T-helper 17 cell (primary cell): Measurements from ENCODE around the gene RALGDS. TPM values are rescaled to one million over a fixed set of nuclear protein-coding genes. Genes with fewer than 3 reads are reported as not detected.
"Not testable (repeated sequence)": the region's sequence is repeated elsewhere in the genome, so short reads cannot be mapped to it uniquely, and the experiment has no call there.

ENCODE experiments used
- ATAC-seq: fragments of 150-1000 bp; cut with Tn5 transposase; 2 replicates; pipeline ENCODE4 v1.10.0; 2021; ENCODE audit warnings: mild to moderate bottlenecking, moderate library complexity
- DNase-seq, 3 donors: peaks; one replicate each; pipeline versions ENCODE4 v3.0.0 to v3.0.0-alpha.2; 2020 to 2021
- H3K9me3 ChIP-seq: one replicate; pipeline ENCODE4 v1.7.0; 2013; ENCODE audit warnings: low read length, mild to moderate bottlenecking; ENCODE audit not compliant: control insufficient read depth, poor library complexity, severe bottlenecking
- H3K27ac Mint-ChIP-seq: one replicate; pipeline ENCODE4 v1.8.0; 2022; ENCODE audit warnings: mild to moderate bottlenecking, moderate library complexity, mixed read lengths
- H3K27me3 Mint-ChIP-seq: one replicate; pipeline ENCODE4 v1.8.0; 2022; ENCODE audit warnings: mixed read lengths
- H3K36me3 Mint-ChIP-seq: one replicate; pipeline ENCODE4 v1.8.0; 2022; ENCODE audit warnings: low read depth, mixed read lengths
- H3K4me1 Mint-ChIP-seq: one replicate; pipeline ENCODE4 v1.8.0; 2022; ENCODE audit warnings: mild to moderate bottlenecking, mixed read lengths
- H3K4me3 Mint-ChIP-seq: one replicate; pipeline ENCODE4 v1.8.0; 2022; ENCODE audit warnings: mild to moderate bottlenecking, moderate library complexity, mixed read lengths
- total RNA-seq, 4 donors: library from RNA in 2 of 4; stranded (reverse) in 2 of 4; gene quantifications; one replicate each; pipeline ENCODE4 v1.2.3 and lab custom pipeline; 2022 to 2026

RALGDS gene
- total RNA-seq, result 100 to 1,000 TPM; 150 to 236 TPM
- 63.0 to 86.2 reads per million in 2 donors for total RNA-seq (lab: John Stamatoyannopoulos, UW)

DNA sequence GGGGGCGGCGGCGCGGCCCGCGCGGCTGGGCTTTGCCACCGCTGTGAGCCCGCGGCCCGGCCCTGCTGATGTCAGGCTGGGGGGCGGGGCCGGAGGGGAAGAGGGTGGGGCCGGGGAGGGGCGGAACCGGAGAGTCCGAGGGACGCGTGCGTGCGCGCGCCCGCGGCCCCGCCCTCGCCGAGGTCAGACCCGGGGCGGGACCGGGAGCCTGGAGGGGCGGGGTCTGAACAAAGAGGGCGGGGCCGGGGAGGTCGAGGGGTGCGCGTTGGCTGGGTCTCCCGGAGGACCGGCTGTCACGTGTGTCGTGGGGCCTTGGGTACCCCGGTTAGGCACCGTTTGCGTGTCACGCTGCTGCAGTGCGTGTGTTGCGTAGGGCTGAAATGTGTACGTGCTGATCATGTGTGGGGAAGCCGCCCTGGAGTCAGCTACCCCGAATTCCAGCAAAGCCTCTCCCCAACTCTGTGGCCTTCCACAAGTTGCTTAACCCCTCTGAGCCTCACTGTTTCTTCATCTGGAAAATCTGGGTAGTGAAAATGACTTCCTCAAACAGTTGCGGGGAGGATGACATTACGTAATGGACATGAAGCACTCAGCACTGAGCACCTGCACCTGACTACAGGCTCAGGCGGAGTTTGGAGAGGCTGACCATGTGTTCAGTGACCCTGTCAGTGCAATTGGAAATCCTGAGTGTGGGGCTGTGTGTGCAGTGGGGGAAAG is at the start of gene RALGDS:
Gene RALGDS (minus strand): TSS at position 43 of the 717 bp plus-strand sequence. CDS start 86 bp downstream, outside the sequence.
- Mint-ChIP-seq H3K4me3 (peak within 1 kb of the TSS; percentile 82), H3K36me3 (peaks cover 6% of the 10 kb centered on the region), H3K4me1 (peaks cover 51% of the 10 kb centered on the region), H3K27me3 (no peaks in the 10 kb centered on the region), H3K27ac (peak within 1 kb of the TSS; percentile 100)
- ATAC-seq (peak; percentile 81), DNase-seq (peak; percentile 88 to 95 (median 92))
- H3K9me3 ChIP-seq, result no peaks in the 10 kb centered on the region

DNA sequence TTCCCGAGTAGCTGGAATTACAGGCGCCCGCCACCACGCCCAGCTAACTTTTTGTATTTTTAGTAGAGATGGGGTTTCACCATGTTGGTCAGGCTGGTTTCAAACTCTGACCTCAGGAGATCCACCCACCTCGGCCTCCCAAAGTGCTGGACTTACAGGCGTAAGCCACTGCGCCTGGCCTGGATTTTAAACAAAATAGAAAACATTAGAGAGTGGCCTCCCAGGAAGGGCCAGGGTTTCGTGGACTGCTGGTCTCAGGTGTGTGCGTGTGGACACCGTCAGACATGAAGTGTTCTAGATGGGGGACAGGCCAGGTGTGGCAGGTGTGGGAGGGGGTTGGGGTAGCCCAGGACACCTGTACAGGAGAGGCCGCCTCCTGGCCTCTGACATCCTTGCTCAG is 49.7 kb upstream of the RALGDS start:
- Mint-ChIP-seq H3K27me3 (peaks cover 6% of the 10 kb centered on the region), H3K4me3 (no peak overlapping the region), H3K36me3 (no peaks in the 10 kb centered on the region), H3K4me1 (no peaks in the 10 kb centered on the region), H3K27ac (no peak overlapping the region)
- H3K9me3 ChIP-seq, result no peaks in the 10 kb centered on the region
- no peak for DNase-seq
- ATAC-seq, result no peak

DNA sequence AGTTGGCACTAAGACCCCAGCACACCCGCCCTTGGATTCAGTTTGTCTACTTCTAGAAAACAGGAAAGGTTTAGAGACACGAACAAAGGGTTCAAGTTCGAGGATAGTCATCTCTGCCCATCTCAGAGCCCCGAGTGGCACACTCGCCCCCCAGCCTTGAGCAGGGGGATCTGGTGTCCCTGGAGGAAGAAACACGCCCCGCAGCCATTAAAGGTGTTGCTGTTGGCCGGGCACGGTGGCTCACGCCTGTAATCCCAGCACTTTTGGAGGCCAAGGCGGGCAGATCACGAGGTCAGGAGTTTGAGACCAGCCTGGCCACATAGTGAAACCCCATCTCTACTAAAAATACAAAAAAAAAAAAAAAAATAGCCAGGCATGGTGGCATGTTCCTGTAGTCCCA is 48.6 kb upstream of the RALGDS start:
- not testable (repeated sequence) for H3K27ac Mint-ChIP-seq, ATAC-seq, H3K36me3 Mint-ChIP-seq

DNA sequence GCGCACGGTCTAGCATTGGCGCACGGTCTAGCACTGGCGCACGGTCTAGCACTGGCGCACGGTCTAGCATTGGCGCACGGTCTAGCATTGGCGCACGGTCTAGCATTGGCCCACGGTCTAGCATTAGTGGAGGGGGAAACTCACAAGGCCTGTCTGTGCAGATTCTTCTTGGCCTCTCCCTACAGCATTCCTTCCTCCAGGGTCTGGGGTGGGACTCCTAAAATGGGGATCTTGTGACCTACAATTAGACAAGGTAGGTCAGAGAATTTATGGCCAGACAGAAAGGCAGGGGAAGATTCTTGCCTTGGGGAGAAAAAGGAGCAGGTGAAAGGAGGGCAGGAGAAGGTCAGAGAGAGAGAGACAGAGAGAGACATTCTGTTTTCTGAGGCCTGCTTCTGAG is 48.1 kb upstream of the RALGDS start:
- ATAC-seq (no peak), DNase-seq (no peak)
- no peak overlapping the region for H3K27ac Mint-ChIP-seq
- no peaks in the 10 kb centered on the region for H3K4me1 Mint-ChIP-seq
- H3K27me3 Mint-ChIP-seq, result peaks cover 6% of the 10 kb centered on the region
- H3K4me3 Mint-ChIP-seq, result no peak overlapping the region
- H3K36me3 Mint-ChIP-seq, result no peaks in the 10 kb centered on the region
- no peaks in the 10 kb centered on the region for H3K9me3 ChIP-seq

More for the DNA sequence above, 48.6 kb upstream of the RALGDS start:
- not testable (repeated sequence) for H3K4me3 Mint-ChIP-seq, DNase-seq, H3K27me3 Mint-ChIP-seq, H3K9me3 ChIP-seq, H3K4me1 Mint-ChIP-seq

DNA sequence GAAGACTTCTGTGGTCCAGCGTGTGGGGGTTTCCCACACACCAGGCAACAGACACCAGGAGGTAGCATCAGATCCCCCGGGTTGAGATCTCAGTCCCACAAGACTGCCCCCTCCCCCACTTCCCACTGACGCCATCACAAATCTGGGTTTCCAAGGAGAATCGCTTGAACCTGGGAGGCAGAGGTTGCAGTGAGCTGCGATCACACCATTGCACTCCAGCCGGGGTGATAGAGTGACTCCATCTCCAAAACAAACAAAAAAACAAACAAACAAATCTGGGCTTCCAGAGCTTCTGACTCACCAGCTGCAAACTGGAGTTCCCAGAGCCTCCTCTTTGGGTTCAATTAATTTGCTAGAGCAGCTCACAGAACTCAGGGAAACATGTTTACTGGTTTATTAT is 47.4 kb upstream of the RALGDS start:
- Mint-ChIP-seq H3K36me3 (no peaks in the 10 kb centered on the region), H3K27me3 (peaks cover 6% of the 10 kb centered on the region), H3K4me1 (peaks cover 2% of the 10 kb centered on the region), H3K27ac (no peak overlapping the region), H3K4me3 (no peak overlapping the region)
- ATAC-seq (no peak), DNase-seq (no peak)
- H3K9me3 ChIP-seq, result no peaks in the 10 kb centered on the region

DNA sequence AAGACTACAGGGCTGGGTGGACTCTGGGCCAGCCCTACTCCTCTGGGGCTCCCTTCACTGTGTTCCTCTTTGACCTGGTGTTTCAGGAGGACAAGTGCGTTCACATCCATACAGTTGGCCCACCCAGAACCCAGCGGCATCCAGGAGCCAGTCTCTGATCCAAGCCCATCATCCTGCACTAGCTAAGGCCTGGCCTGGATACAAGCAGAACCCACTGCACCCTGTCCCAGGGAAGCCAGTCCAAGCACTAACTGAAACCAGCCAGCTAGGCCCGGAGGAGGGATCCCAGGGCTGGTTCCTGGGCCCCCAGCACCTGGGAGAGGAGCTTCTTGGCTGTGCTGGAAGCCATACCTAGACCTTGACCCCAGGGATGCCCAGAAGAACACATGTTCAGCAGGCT is 46.7 kb upstream of the RALGDS start:
- ATAC-seq (no peak), DNase-seq (no peak)
- no peak overlapping the region for H3K4me3 Mint-ChIP-seq
- H3K4me1 Mint-ChIP-seq, result peaks cover 2% of the 10 kb centered on the region
- H3K27ac Mint-ChIP-seq, result no peak overlapping the region
- peaks cover 6% of the 10 kb centered on the region for H3K27me3 Mint-ChIP-seq
- H3K9me3 ChIP-seq, result no peaks in the 10 kb centered on the region
- H3K36me3 Mint-ChIP-seq, result no peaks in the 10 kb centered on the region

DNA sequence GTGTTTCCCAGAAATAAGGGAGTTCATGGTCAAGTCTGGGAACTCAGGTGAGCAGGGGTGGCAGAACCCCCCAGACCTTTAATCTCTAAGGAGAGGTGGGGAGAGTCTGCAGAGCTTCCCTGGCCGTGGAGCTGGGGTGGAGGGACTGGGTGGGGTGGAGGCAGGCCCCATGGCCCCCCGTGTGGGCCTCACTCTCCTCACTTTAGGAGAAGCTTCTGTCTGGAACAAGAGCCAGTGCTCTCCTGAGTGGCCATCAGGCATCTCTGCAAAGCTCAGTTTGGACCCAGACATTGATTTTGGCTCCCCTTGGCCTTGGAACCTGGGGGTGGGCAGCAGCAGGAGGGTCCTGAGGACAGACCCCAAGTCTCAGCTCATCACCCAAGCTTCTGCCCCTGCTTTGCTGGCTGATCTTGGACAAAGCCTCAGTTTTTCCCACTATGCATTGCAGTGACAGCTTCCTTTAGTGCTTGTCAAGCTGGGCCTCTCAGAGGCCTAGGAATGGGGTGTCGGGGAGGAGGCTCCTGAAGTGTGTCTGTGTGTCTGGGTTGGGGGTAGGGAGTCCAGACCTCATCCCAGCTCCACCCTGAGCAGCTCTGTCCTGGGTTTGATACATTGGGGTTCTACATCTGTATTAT is 46.2 kb upstream of the RALGDS start:
- Mint-ChIP-seq H3K4me1 (peaks cover 5% of the 10 kb centered on the region), H3K27ac (no peak overlapping the region), H3K36me3 (no peaks in the 10 kb centered on the region), H3K4me3 (no peak overlapping the region), H3K27me3 (peaks cover 6% of the 10 kb centered on the region)
- DNase-seq (no peak), ATAC-seq (no peak)
- H3K9me3 ChIP-seq, result no peaks in the 10 kb centered on the region

DNA sequence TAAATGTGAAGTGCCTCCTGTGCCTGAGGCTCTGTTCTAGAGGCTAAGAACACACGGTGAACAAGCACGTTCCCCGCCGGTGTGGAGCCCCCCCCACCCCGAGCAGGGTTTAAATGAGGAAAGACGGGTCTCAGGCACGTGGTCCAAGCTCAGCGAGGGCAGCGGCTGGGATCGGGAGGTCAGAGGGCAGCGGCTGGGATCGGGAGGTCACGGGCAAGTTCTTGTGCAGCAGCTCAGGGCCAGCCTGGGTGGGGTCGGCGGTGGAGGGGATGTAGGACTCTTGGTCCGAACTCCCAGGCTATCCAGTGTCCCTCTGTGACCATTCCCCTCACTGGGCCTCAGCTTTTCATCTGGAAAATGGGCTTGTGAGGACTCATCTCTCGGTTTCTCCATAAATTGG is 45.4 kb upstream of the RALGDS start:
- DNase-seq (no peak), ATAC-seq (no peak)
- H3K36me3 Mint-ChIP-seq, result no peaks in the 10 kb centered on the region
- H3K27ac Mint-ChIP-seq, result no peak overlapping the region
- H3K27me3 Mint-ChIP-seq, result no peaks in the 10 kb centered on the region
- no peaks in the 10 kb centered on the region for H3K9me3 ChIP-seq
- peaks cover 9% of the 10 kb centered on the region for H3K4me1 Mint-ChIP-seq
- H3K4me3 Mint-ChIP-seq, result no peak overlapping the region

DNA sequence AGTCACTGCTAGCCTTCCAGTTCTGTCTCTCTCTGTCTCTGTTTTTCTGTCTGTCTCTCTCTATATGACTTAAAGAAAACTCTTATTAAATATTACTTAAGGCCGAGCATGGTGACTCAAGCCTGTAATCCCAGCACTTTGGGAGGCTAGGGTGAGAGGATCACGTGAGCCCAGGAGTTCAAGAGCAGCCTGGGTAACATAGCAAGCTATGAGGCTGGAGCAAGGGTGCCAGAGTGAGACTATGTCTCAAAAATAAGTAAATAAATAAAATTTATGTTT is 44.4 kb upstream of the RALGDS start:
- H3K4me3 Mint-ChIP-seq, result no peak overlapping the region
- no peak overlapping the region for H3K27ac Mint-ChIP-seq
- no peaks in the 10 kb centered on the region for H3K36me3 Mint-ChIP-seq
- no peaks in the 10 kb centered on the region for H3K27me3 Mint-ChIP-seq
- ATAC-seq, result no peak
- no peaks in the 10 kb centered on the region for H3K9me3 ChIP-seq
- no peak for DNase-seq
- peaks cover 10% of the 10 kb centered on the region for H3K4me1 Mint-ChIP-seq

DNA sequence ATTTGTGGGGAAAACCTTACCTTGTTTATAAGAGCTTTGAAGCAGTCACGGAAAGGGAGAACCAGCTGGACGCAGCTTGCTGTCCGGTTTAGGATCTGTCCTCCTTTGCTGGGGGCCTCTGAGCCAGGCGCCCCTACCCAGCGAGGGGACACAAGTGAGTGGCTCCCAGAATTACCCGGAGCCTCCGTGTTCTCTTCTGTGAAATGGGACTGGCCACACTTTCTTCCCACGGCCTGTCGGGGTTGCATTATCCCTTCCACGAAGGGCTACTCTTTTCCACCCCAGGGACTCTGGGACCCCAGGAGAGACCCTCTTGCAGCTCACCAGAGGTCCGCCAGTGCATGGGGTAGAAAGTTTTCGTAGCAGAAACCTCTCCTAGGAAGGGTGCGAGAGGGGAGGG is 43.2 kb upstream of the RALGDS start:
- no peak overlapping the region for H3K27ac Mint-ChIP-seq
- H3K36me3 Mint-ChIP-seq, result peaks cover 2% of the 10 kb centered on the region
- peaks cover 14% of the 10 kb centered on the region for H3K4me1 Mint-ChIP-seq
- H3K4me3 Mint-ChIP-seq, result peak overlapping the region; percentile 87
- H3K9me3 ChIP-seq, result no peaks in the 10 kb centered on the region
- H3K27me3 Mint-ChIP-seq, result no peaks in the 10 kb centered on the region
- DNase-seq (no peak), ATAC-seq (no peak)

DNA sequence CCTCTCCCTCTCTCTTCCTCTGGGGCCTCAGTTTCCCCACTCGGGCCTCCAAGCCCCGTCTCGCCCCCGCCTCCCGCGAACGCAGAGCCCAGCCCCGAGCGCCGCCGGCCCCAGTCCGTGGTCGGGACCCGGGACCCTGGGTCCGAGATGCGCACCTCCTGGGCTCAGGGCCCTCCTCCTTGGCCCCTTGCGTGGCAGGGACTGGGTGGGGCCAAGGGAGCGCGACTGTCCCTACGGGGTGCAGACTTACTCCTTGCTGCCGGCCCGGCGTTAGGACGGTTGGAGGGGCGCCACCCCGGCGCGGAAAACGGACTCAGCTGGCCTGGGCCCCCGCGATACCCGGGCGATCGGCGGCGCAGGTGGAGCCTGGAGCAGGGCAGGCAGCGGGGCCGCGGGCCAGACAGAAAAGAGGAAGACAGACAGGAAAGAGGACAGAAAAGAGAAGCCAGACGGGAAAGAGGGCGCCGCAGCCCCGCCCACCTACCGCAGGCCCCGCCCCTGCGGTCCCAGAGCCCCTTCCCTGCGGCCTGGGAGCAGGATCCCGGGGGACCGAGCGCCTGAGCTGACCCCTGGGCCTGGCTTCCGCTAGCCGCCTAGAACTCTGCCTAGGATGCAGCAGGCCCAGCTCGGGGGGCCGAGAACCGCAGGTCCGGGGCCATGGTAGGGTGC is 42.6 kb upstream of the RALGDS start, which contains the start of gene GBGT1:
Gene GBGT1 (minus strand): TSS at position 411 of the 669 bp plus-strand sequence. CDS start 1,502 bp downstream, outside the sequence.
- Mint-ChIP-seq H3K4me1 (peaks cover 14% of the 10 kb centered on the region), H3K4me3 (peak within 1 kb of the TSS; percentile 87), H3K27me3 (no peaks in the 10 kb centered on the region), H3K36me3 (peaks cover 2% of the 10 kb centered on the region), H3K27ac (no peak within 1 kb of the TSS)
- no peaks in the 10 kb centered on the region for H3K9me3 ChIP-seq
- DNase-seq (peak in 2 of 3 donors; percentile 33 to 34), ATAC-seq (peak; percentile 66)

DNA sequence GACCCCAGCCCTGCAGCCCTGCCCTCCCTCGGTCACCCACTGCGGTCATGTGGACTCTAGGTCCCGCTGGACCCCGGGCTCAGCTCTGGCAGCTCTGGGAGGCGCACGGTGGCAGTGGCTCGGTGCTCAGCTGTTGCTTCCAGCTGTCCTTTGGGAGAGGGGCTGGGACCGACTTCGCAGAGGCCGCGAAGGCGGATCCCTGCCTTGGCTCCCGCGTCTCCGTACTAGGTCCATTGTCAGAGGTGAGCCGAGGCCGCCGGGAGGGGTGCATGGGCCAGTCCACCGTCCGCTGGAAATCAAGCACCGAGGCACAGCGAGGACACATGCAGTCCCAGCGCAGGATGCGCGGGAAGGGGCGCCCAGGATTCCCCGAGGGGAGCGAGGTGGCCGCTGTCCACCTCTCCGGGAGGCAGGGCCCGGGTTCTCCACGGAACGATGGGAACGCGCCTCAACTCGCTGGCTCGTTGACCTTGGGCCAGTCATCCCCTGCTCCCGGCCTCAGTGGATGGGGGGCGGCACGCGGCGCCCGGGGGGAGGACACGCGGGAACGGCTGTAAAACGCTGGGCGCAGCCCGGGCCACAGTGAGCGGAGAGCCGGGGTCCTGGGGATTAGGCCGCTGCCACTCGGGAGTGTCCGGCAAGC is 41.9 kb upstream of the RALGDS start:
- H3K9me3 ChIP-seq, result no peaks in the 10 kb centered on the region
- Mint-ChIP-seq H3K4me1 (peaks cover 14% of the 10 kb centered on the region), H3K4me3 (peak overlapping the region; percentile 71), H3K27me3 (no peaks in the 10 kb centered on the region), H3K36me3 (peaks cover 2% of the 10 kb centered on the region), H3K27ac (no peak overlapping the region)
- ATAC-seq (no peak), DNase-seq (no peak)

DNA sequence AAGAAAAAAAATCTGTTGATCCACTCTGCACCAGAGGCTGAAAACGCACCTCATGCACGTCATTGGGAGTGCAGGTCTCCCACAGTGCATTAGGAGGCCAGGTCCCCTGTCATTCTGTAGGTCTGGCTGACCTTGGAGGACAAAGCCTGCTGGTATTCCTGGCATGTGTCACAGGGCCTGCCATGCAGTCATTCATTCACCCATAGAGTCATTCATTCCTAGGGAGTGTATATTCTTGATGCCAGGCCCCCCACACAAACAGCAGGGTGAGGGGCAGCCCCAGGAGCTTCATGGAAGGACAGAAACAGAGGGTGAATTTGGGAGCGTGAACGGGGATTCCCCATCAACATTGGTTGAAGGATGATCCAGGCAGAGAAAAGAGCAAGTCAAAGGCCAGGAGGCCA is 40.5 kb upstream of the RALGDS start:
- no peak for ATAC-seq
- Mint-ChIP-seq H3K4me3 (peak overlapping the region; percentile 79), H3K36me3 (peaks cover 2% of the 10 kb centered on the region), H3K27ac (peak overlapping the region; percentile 32), H3K27me3 (no peaks in the 10 kb centered on the region), H3K4me1 (peaks cover 14% of the 10 kb centered on the region)
- H3K9me3 ChIP-seq, result no peaks in the 10 kb centered on the region
- DNase-seq, result no peak
